ENCODE data around the gene ALPK3. TPM values are rescaled to one million over a fixed set of nuclear protein-coding genes. Genes with fewer than 3 reads are reported as not detected.

ALPK3 gene, protein sequence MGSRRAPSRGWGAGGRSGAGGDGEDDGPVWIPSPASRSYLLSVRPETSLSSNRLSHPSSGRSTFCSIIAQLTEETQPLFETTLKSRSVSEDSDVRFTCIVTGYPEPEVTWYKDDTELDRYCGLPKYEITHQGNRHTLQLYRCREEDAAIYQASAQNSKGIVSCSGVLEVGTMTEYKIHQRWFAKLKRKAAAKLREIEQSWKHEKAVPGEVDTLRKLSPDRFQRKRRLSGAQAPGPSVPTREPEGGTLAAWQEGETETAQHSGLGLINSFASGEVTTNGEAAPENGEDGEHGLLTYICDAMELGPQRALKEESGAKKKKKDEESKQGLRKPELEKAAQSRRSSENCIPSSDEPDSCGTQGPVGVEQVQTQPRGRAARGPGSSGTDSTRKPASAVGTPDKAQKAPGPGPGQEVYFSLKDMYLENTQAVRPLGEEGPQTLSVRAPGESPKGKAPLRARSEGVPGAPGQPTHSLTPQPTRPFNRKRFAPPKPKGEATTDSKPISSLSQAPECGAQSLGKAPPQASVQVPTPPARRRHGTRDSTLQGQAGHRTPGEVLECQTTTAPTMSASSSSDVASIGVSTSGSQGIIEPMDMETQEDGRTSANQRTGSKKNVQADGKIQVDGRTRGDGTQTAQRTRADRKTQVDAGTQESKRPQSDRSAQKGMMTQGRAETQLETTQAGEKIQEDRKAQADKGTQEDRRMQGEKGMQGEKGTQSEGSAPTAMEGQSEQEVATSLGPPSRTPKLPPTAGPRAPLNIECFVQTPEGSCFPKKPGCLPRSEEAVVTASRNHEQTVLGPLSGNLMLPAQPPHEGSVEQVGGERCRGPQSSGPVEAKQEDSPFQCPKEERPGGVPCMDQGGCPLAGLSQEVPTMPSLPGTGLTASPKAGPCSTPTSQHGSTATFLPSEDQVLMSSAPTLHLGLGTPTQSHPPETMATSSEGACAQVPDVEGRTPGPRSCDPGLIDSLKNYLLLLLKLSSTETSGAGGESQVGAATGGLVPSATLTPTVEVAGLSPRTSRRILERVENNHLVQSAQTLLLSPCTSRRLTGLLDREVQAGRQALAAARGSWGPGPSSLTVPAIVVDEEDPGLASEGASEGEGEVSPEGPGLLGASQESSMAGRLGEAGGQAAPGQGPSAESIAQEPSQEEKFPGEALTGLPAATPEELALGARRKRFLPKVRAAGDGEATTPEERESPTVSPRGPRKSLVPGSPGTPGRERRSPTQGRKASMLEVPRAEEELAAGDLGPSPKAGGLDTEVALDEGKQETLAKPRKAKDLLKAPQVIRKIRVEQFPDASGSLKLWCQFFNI (N-terminal part only)
- total RNA-seq: 181 TPM
- long read RNA-seq, full-length matches to known transcripts: 22 of 203 reads
- long read RNA-seq, partial matches to known transcripts: 154 of 203 reads
- long read RNA-seq, other reads (novel, unspliced or antisense): 27 of 203 reads

DNA sequence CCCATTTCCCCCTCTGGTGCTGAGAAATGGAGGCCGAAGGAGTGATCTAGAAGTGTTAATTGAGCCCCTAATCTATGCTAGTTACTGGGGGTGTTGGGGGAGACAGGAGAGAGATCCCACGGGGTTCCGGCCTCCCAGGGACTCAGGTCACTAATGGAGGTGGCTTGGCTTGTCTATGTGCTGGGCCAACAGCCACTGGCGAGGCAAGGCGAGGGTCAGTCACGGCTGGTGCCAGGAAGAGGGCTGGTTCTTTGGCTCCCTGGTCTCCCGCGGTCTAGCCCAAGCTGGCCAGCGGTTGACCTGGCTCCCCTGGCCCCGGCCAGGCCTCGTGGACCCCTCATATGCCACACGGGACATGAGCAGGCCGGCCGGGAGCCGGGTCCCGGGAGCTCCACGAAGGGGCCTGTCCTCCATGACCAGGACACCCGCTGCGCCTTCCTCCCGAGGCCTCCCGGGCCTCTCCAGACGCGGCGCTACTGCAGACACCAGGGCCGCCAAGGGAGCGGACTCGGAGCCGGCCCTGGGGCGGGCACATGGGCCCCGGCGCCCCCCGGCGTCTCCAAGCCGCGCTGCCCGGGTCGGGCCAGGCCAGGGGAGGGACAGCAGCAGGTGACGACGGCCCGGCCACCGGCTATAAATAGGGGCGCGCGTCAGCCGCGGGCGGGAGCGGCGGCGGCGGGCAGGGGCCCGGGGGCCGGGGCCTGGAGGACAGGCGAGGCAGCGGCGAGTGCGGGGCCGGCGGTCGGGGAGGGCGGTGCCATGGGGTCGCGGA lies at the start of gene ALPK3:
ALPK3 (plus strand) TSS at position 663 of the 772 bp plus-strand sequence; CDS start at position 760, 97 bp downstream.
- TF ChIP-seq, protein P1, sequence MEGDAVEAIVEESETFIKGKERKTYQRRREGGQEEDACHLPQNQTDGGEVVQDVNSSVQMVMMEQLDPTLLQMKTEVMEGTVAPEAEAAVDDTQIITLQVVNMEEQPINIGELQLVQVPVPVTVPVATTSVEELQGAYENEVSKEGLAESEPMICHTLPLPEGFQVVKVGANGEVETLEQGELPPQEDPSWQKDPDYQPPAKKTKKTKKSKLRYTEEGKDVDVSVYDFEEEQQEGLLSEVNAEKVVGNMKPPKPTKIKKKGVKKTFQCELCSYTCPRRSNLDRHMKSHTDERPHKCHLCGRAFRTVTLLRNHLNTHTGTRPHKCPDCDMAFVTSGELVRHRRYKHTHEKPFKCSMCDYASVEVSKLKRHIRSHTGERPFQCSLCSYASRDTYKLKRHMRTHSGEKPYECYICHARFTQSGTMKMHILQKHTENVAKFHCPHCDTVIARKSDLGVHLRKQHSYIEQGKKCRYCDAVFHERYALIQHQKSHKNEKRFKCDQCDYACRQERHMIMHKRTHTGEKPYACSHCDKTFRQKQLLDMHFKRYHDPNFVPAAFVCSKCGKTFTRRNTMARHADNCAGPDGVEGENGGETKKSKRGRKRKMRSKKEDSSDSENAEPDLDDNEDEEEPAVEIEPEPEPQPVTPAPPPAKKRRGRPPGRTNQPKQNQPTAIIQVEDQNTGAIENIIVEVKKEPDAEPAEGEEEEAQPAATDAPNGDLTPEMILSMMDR (IDR thresholded peaks at IDR 0.05; ENCODE audit: borderline replicate concordance): peak; percentile 37
- intact Hi-C loops (cut with micrococcal nuclease): no loop called here
- peaks cover 58% of the 10 kb centered on the region for H3K4me1 ChIP-seq
- no peaks in the 10 kb centered on the region for H3K27me3 ChIP-seq (ENCODE audit: low read depth)
- no peaks in the 10 kb centered on the region for H3K9me3 ChIP-seq (replicated peaks)
- peak; percentile 77 for DNase-seq
- H3K27ac ChIP-seq (replicated peaks): peak within 1 kb of the TSS; percentile 95
- peak within 1 kb of the TSS; percentile 73 for H3K4me3 ChIP-seq
- no peaks in the 10 kb centered on the region for H3K36me3 ChIP-seq

DNA sequence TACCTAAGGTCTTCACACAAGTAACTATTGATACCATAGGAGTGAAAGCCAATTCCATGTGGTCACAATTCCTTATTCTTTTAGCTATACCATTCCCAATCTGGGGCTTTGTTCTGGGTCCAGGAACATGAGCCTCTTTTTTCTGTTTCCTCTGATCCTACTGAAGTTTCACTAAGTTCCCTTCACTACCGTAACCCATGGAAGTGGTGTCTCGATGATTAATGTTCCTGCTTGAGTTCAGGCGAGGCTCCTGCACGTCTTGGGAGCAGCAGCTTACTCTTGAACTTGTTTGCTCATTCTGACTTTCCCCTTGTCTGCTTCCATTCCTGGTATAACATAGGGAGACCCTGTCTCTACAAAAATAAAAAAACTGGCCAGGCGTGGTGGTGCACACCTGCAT lies 45.1 kb upstream of the ALPK3 start:
- no peaks in the 10 kb centered on the region for H3K27me3 ChIP-seq (ENCODE audit: low read depth)
- no peak overlapping the region for H3K27ac ChIP-seq (replicated peaks)
- peaks cover 34% of the 10 kb centered on the region for H3K36me3 ChIP-seq
- H3K4me1 ChIP-seq: peaks cover 46% of the 10 kb centered on the region
- no peak for DNase-seq
- intact Hi-C loops (cut with micrococcal nuclease): no loop called here
- no peak overlapping the region for H3K4me3 ChIP-seq
- TF ChIP-seq, protein P1 (IDR thresholded peaks at IDR 0.05; ENCODE audit: borderline replicate concordance): no peak
- H3K9me3 ChIP-seq (replicated peaks): no peaks in the 10 kb centered on the region

DNA sequence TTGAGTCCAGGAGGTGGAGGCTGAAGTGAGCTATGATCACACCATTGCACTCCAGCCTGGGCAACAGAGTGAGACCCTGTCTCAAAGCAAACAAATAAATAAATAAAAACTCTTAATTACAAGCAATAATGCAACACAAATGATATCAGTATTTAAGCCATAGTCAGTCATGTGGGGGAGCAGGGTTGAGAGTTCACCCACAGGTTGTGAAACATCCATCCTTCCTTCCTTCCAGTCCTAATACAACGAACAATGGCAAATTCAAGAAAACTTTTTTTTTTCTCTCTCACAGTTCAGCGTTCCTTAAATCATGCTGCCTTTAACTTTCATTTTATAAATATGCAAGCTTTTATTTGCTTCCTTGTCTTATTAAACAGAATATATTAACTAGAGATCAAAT lies 44.7 kb upstream of the ALPK3 start:
- intact Hi-C loops (cut with micrococcal nuclease): no loop called here
- TF ChIP-seq, protein P1 (IDR thresholded peaks at IDR 0.05; ENCODE audit: borderline replicate concordance): no peak
- peaks cover 30% of the 10 kb centered on the region for H3K36me3 ChIP-seq
- no peak overlapping the region for H3K4me3 ChIP-seq
- DNase-seq: no peak
- no peaks in the 10 kb centered on the region for H3K27me3 ChIP-seq (ENCODE audit: low read depth)
- peaks cover 46% of the 10 kb centered on the region for H3K4me1 ChIP-seq
- no peak overlapping the region for H3K27ac ChIP-seq (replicated peaks)
- H3K9me3 ChIP-seq (replicated peaks): no peaks in the 10 kb centered on the region

DNA sequence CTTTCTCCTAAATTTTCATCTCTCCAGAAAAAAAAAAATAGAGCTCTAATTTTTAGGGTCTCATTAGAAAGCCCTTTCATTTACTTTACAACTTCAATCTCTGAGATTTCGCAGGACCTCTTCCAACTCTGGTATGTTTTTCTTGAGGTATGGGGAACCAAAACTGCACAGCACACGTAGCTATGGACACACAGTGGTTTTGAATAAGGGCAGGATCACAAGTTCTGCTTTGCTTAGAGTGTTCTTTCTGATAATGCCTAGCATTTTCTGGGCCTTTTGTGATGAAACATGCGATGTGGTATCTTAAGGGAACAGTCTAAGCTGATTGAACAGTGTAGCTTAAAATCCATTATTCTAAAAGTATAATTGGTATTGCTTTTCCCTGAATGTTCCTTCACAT lies 43.4 kb upstream of the ALPK3 start:
- Histone ChIP-seq H3K27ac (replicated peaks) (no peak overlapping the region), H3K36me3 (peaks cover 21% of the 10 kb centered on the region), H3K27me3 (ENCODE audit: low read depth) (no peaks in the 10 kb centered on the region), H3K9me3 (replicated peaks) (no peaks in the 10 kb centered on the region), H3K4me1 (peaks cover 51% of the 10 kb centered on the region), H3K4me3 (no peak overlapping the region)
- no peak for DNase-seq
- intact Hi-C loops (cut with micrococcal nuclease): no loop called here
- TF ChIP-seq, protein P1 (IDR thresholded peaks at IDR 0.05; ENCODE audit: borderline replicate concordance): no peak
